Stimulated activated CD8-positive, alpha-beta memory T cell treated with anti-CD3 and anti-CD28 coated beads, Interleukin-4, amount 100 ng/mL, for 48 hours (primary cell): Measurements from ENCODE around the gene PGAM1.
A peak's percentile ranks its signal among the peaks of the same experiment; 100 is the strongest.
"Not testable (repeated sequence)": the region's sequence is repeated elsewhere in the genome, so short reads cannot be mapped to it uniquely, and the experiment has no call there.

Source experiments
- DNase-seq: peaks from one replicate; pipeline ENCODE4 v3.0.0-alpha.2; 2020

Gene PGAM1

DNA sequence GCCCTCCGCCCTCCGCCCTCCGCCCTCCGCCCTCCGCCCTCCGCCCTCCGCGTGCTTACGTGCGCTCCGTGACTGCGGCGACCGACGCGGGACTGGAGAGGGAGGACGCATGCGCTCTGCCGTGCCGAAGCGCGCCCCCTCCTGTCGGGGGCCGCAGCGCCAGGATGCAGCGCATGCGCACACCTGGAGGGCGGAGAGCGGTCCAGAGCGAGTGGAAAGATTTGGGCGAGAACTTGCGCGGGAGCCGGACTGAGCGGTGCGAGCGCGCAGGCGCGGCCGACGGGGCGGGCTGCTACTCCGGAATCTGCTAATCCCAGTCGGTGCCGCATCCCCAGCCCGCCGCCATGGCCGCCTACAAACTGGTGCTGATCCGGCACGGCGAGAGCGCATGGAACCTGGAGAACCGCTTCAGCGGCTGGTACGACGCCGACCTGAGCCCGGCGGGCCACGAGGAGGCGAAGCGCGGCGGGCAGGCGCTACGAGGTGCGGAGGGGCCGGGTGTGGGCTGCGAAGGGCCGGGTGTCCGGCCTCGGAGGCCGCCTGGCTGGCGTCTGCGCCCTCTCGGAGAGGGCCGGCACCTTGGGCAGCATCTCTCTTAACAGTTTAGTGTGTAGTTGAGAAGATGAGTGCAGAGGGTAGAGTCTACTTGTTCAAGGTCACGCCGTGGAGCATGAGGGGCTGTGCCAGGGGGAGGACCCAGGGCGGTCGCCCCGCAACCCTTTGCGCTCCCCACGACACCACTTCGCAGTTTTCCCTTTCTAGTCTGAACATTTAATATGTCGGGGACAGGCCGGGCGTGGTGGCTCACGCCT is at the start of gene PGAM1:
TSS of gene PGAM1 (plus strand) at position 228 of the 812 bp plus-strand sequence. CDS start at position 345, 117 bp downstream.
- peak; percentile 95 for DNase-seq

DNA sequence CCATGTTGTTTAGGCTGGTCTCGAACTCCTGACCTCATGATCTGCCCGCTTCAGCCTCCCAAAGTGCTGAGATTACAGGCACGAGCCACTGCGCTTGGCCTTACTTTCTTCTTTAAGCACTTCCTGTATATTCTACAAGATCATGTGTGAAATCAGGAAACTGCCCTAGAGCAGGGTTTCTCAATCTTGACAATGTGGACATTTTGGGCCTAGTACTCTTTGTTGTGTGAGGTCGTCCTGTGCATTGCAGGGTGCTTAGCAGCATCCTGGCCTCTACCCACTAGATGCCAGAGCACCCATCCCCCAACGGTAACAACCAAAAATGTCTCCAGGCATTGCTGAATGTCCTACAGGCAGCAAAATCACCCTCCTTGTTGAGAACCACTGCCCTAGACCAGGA is 49.6 kb upstream of the PGAM1 start:
- no peak for DNase-seq

DNA sequence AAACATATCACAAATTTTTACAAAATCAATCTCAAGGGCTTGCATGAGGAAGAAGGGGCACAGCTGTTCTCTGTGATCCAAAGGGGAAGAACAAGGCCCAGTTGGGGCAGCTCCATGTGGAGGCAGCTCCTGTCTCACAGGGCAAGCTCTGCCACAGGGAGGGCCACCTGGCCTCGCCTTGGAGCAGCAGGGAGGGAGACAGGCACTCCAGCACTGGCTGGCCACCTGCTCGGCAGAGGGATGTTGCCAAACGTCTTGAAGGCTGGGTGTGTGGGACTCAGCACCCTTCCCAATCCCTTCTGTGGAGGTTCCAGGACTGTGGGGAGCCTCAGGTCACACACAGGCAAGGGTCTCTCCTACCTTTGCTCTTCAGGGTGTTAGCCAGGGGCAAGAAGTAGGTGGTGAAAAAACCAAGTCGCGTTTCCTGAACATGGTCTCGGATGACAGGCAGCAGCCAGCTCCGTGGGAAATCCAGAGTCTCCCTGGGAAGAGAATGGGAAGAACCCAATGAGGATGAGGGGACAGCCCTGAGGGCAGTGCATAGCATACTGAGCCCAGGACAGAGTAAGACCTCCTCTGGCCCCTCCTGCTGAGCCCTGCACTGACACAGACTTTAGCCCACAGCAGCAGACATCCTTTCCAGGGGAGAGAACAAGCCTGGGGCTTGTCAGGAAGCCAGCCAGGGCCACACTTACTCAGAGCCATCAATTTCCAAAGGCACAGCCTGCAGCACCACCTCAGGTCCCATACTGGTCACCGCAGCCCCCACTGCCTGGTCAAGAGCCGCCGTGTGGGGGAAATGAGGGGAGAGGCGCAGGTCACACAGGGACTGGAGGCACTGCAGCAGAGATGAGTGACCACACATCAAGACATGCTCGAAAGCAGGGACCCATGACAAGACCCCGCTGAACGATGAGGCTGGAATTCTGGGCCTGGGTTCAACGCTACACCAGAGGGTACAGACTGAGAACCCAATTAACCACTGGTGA is 46.8 kb upstream of the PGAM1 start:
- DNase-seq = no peak

DNA sequence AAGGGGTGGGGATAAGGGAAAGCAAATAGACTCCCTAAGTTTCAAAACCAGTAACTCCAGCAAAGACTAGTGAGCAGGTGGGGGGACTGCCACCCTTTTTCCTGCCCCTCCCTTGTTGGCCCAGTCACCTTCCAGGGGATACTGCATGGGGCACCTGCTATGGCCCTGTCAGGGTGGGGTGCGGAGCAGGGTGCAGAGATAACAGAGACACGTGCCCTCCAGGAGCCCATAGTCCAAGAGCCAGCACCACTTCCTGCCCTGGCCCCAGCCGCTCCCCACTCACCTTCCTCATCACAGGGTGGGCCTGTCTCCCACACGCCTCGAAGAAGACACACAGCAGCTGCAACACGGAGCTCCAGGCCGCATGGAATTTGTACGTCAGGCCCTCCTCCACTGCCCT is 45.5 kb upstream of the PGAM1 start:
- no peak for DNase-seq

DNA sequence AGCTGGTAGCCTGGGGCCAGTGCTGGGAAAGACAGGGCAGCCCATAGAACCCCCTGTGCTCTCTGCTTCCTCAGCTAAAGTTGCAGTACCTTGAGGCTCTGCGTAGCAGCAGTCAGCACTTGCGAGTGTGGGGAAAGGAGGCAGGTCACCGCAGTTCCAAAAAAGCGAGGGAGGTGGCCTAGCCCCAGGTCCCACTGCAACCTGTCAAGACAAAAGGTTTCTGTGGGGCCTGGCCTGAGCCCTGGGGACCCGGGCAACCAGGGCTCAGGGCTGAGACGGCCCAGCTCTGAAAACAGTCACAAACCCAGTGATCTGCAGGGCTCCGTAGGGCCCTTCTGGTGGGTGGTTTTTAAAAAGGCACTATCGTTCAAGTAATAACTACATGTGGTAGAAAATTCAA is 44.4 kb upstream of the PGAM1 start:
- no peak for DNase-seq

DNA sequence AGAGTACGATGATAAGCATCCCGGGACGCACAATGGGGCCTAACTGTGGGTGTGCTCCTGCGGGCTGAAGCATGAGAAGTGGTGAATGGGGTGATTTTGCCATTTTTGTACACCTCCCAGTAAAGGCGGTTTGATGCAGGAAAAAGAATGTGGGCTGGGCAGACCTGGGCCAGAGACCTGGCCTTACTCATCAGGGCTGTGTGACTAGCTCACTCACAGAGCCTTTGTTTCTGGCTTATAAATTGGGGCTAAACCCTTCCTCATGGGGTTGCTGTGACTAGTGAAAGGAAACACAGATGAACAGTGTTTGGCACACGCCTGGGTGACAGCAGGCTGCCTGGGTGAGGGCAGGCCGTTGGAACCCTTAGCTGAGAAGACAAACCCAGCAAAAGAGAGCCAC is 42.8 kb upstream of the PGAM1 start:
- DNase-seq = no peak

DNA sequence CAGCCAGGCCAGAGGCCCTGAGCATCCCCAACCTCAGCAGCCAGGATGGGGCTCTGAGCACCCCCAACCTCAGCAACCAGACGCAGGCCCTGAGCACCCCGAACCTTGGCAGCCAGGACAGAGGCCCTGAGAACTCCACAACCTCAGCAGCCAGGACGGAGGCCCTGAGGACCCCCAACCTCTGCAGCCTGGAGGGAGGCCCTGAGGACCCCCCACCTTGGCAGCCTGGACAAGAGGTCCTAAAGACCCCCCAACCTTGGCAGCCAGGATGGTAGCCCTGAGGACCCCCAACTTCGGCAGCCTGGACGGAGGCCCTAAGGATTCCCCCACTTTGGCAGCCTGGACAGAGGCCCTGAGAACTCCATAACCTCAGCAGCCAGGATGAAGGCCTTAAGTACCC is 41.8 kb upstream of the PGAM1 start:
- DNase-seq = no peak

DNA sequence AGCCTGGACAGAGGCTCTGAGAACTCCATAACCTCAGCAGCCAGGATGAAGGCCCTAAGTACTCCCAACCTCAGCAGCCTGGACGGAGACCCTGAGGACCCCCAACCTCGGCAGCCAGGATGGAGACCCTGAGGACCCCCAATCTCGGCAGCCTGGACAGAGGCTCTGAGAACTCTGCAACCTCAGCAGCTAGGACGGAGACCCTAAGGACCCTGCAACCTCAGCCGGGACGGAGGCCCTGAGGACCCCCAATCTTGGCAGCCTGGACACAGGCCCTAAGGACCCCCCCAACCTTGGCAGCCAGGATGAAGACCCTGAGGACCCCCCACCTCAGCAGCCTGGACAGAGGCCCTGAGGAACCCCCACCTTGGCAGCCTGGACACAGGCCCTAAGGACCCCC is 41.4 kb upstream of the PGAM1 start:
- DNase-seq = no peak

DNA sequence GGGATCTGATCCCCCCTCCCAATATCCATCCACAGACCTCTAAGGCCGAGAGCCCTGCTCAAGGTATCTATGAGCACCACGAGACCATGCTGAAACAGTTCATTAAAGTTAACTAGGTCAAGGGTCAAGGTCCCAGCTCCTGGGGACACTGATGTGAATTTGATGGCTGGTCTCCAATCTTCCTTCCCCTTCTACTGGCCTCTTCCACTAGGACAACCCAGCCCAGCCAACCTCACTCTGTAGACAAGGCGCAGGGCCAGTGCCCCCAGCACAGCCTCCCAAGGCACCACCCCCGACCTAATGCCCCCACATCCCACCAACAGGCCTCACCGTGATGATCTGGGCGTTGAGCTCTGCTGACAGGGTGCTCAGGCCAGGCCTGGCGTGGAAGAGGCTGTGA is 40.4 kb upstream of the PGAM1 start:
- DNase-seq = no peak

DNA sequence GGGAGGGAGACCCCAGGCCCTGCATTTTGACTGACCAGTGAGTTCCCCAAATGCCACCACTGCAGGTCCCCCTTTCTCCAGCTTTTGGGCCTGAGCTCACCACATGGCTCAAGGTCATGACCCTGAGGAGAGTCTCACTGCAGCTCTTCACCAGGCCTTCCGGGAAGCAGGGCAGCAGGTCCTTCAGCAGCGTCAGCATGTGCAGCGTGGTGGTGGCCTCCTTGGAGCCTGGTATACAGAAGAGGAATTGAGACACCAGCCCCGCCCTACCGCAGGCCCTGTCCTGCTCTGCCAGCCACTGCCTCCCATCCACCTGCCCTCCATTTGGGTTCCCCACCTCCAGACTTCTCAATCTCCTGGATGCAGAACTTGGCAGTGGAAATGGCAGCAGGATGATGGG is 37.8 kb upstream of the PGAM1 start:
- no peak for DNase-seq

DNA sequence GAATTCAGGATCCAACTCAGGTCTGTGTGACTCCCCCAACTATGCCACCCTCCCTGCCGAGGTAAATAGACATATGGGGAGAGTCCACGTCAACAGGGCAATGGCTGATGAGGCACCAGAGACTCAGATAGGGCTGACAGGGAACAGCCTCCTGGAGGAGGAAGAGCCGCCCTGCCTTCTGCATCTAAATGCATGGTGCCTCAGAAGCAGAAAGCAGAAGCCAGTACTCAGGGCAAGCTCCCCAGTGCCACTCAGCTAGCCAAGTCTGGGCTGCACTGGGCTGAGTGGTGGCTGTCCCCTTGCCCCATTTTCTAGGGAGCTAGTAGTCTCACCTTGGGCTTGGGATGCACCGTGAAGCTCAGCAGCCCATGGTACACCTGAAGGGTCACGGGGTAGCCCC is 35.9 kb upstream of the PGAM1 start:
- DNase-seq = no peak

DNA sequence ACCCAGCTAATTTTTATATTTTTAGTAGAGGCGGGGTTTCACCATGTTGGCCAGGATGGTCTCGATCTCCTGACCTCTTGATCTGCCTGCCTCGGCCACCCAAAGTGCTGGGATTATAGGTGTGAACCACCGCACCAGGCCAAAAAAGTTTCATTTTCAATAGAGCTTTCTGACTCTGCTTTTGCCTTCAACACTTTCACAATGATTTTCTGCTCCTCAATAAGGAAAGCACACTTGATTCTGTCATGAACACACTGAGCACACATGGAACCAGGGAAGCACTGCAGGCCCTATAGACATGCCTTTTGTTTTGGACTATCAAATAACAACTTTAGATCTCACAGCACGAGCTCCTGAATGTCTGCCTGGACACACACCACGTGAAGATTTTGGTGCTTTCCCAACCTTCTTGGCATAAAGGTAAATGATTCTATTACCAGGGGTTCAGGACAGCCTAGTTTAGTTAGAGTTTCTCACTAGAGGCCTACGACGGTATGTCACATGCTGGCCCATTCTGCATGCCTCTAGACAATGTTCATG is 32.9 kb upstream of the PGAM1 start:
- no peak for DNase-seq

DNA sequence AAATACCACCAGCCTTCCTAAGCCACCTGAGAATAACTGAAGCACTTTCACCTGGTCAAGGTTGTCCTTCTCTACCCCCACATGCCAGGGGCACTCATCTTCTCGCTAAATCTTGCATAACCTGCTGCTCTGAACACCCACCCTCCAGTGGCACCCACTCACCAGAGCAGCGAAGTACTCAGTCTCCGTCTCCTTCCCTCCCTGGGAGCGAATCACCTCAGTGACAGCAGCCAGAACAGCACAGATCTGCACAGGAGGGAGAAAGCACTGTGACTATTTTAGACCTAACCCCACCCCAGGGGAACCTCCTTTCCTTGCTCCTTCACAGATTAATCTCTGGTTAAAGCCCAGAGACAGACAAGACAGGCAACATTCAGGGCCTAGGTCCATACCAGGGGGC is 29.9 kb upstream of the PGAM1 start:
- no peak for DNase-seq

DNA sequence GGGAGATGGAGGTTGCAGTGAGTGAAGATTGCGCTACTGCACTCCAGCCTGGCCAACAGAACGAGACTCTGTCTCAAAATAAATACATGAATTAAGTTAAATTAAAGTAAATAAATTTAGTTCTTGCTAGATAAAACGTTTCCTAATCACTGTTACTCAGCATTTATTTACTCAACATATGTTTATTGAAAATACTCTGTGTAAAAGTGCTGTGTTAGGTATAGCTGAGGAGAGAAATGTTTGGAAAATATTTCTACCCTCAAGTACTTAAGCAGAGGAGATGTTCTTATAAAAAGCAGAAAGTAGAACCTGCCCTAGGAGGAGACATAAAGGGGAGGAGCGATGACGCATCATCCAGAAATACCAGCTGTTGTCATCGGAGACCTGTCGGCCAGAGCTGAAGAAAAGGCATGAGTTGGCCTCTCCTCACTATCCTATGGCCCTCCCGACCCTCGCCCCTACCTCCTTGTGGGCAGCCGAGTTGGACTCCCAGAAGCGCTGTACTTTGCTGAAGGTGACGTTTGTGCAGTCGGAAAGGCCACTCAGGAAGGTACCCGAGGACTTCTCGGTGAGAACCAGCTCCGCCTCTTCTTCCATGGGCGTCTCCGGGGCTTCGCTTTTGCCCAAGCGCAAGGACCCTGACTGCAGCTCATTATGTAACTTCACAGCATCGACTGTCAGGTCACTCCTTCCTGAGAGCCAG is 26.0 kb upstream of the PGAM1 start:
- DNase-seq = peak; percentile 43

DNA sequence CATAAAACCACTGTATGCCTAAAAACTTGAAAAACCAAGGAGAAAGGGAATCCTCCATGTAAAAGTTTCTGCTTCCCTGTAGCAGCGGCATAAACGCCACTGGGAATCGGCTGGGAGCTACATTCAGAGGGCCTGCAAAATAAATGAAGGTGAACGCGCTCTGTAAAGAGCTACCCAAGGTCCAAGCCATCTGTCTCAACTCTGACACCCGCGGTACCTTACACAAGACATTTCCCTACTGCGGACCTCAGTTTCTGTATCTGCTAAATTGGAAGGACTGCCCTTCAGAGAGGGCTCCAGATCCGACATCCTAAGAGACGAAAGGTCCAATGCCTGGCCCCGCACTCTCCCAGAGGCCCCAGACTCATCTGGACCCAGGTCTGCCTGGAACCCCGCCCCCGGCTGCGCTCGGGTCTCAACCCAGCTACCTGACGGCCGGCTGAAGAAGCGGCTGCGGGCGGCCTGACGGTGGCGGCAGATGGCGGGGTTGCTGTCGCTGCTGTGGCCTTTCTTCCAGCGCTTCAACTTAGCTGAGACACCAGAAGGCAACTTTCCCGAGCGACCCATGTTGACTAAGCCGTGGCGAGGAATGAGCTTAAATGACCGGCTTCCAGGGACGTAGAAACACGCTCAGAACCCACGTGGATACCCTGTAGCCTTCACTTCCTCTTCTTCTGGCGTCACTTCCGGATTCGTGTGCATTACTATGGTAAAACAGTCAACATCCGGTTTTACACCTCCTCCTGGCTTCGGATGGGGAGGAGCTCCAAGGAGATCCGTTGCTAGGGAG is 25.1 kb upstream of the PGAM1 start, which contains the start of gene RRP12:
TSS of gene RRP12 (minus strand) at position 676 of the 790 bp plus-strand sequence. CDS start at position 567, 109 bp downstream.
- DNase-seq = peak; percentile 86

DNA sequence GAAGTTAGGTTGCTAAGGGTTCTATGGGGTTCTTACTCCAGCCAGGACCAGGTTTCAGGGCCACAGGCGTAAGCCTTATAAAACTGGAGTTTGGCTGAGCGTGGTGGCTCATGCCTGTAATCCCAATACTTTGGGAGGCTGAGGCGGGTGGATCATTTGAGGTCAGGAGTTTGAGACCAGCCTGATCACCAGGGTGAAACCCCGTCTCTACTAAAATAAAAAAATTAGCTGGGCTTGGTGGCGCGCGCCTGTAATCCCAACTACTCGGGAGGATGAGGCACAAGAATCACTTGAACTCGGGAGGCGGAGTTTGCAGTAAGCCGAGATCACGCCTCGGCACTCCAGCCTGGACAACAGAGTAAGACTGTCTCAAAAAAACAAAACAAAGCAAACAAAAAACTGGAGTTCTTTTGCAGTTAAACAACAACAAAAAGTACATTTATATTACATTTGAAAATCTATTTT is 24.5 kb upstream of the PGAM1 start:
- DNase-seq = no peak

DNA sequence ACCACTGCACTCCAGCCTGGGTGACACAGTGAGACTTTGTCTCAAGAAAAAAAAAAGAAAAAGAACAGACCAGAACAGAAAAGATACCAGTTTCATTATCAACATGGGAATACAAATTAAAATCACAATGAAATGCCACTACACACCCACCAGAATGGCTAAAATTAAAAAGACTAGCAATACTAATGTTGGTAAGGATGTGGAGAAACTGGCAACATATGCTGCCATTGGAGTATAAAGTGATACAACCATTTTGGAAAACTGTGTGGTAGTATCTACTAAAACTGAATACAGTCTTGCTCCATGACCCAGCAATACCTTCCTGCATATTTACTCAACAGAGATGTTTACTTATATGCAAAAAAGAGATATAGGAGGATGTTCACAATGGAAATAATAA is 21.9 kb upstream of the PGAM1 start:
- DNase-seq = no peak

DNA sequence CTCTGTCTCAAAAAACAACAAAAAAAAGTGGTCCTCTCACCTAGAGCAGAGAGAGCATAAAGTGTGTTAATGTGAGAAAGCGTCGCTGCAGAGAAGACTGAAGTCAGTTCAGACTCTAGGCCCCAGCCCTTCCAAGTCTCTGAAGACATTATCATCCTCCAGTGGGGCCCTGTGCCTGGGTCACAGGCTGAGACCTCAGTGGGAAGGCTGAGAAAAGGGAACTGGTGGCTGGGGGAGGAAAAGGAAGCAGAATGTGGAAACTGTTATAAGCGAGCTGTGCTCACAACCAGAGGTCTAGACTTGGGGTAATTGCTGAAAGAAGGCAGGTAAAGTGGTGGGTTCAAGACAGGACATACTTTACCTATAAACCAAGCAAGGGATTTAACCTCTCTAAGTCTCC is 19.9 kb upstream of the PGAM1 start:
- no peak for DNase-seq

DNA sequence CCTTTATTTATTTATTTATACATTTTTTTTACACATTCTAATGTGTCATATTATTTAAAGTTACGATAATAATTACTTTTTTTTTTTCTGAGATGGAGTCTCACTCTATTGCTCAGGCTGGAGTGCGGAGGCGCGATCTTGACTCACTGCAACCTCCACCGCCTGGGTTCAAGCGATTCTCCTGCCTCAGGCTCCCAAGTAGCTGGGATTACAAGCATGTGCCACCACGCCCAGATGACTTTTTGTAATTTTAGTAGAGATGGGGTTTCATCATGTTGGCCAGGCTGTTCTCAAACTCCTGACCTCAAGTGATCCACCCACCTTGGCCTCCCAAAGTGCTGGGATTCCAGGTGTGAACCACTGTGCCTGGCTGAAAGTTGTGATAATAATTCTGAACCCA is 19.5 kb upstream of the PGAM1 start:
- DNase-seq = not testable (repeated sequence)

DNA sequence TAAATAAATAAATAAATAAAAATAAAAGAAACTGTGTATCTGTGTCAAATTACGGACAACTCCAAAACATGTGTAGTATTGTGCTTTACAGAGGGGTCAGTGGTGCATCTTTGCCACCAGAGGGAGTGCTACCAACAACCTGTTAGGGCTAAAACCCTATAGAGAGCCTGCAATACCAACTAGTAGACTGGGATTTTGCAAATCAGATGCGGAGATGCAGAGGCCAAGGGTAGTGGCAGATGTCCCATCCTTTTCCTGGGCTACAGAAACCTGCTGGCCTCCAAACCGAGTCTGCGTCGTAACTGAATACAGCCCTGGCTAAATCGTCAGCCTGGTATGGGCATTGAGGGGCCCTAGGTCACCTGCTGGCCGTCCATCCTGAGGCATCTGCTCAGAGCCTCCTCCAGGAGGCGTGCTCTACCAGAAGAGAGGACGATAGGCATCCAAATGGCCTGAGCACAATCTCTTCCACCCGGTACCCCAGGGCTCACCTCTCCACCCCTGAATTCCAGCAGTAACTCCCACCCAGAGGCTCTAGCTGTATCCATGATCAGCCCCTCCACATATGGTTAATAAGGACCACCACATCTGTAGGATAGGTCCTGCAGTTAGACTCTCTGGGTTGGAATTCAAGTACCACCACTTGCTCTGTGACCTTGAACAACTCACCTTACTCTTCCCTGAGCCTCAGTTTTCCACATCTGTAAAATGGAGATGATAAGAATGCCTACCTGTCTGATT is 18.6 kb upstream of the PGAM1 start:
- DNase-seq = peak; percentile 71

DNA sequence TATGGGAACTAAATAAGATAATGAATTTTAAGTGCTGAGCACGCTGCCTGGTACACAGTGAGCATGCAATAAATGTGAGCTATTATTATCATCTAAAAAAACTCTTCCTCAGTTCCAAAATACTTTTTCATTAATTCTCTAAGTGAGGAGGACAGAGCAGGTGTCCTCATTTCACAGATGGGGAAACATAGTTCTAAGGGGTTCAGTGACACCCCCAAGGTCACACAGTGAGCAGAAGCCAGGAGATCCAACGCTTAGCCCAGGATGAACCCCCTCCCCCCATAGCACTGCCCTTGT is 18.1 kb upstream of the PGAM1 start:
- DNase-seq = no peak
